H9 (cell line): Measurements from ENCODE around the gene ROCK1. TPM values are rescaled to one million over a fixed set of nuclear protein-coding genes. Genes with fewer than 3 reads are reported as not detected.

ENCODE experiments used
- DNase-seq: peaks from one replicate; pipeline ENCODE4 v3.0.0-alpha.2; 2017
- H2AFZ ChIP-seq: one replicate; pipeline ENCODE4 v1.6.1; 2013; ENCODE audit warnings: mild to moderate bottlenecking, low read length, control low read depth, moderate library complexity
- H2AK5ac ChIP-seq: 2 replicates; pipeline ENCODE4 v1.6.1; 2013; ENCODE audit warnings: low read length, control low read depth, mixed read lengths; ENCODE audit not compliant: insufficient read length
- H2BK120ac ChIP-seq: one replicate; pipeline ENCODE4 v1.6.1; 2013; ENCODE audit warnings: low read depth, mild to moderate bottlenecking, low read length, control low read depth, inconsistent platforms; ENCODE audit not compliant: poor library complexity, severe bottlenecking
- H2BK12ac ChIP-seq: 2 replicates; pipeline ENCODE4 v1.6.1; 2013; ENCODE audit warnings: low read length, control low read depth, mixed read lengths, low read depth; ENCODE audit not compliant: insufficient read length
- H2BK15ac ChIP-seq: 2 replicates; pipeline ENCODE4 v1.6.1; 2013; ENCODE audit warnings: low read depth, low read length, control low read depth
- H2BK20ac ChIP-seq: one replicate; pipeline ENCODE4 v1.6.1; 2013; ENCODE audit warnings: low read depth, mild to moderate bottlenecking, low read length, control low read depth, inconsistent platforms; ENCODE audit not compliant: poor library complexity, severe bottlenecking
- H2BK5ac ChIP-seq: 2 replicates; pipeline ENCODE4 v1.6.1; 2013; ENCODE audit warnings: low read length, control low read depth, mixed read lengths; ENCODE audit not compliant: insufficient read length
- H3K14ac ChIP-seq: 2 replicates; pipeline ENCODE4 v1.6.1; 2013; ENCODE audit warnings: low read length, control low read depth; ENCODE audit not compliant: insufficient read depth
- H3K18ac ChIP-seq: 2 replicates; pipeline ENCODE4 v1.6.1; 2013; ENCODE audit warnings: low read depth, mild to moderate bottlenecking, mixed read lengths, low read length, control low read depth; ENCODE audit not compliant: insufficient read length
- H3K23ac ChIP-seq: 2 replicates; pipeline ENCODE4 v1.6.1; 2013; ENCODE audit warnings: low read length, control low read depth, mixed read lengths, low read depth; ENCODE audit not compliant: insufficient read length
- H3K23me2 ChIP-seq: 2 replicates; pipeline ENCODE4 v1.6.1; 2013; ENCODE audit warnings: low read depth, mild to moderate bottlenecking, mixed read lengths, low read length, control low read depth; ENCODE audit not compliant: insufficient read length, poor library complexity, severe bottlenecking
- H3K27ac ChIP-seq: 2 replicates; pipeline ENCODE4 v1.5.1; 2013; ENCODE audit warnings: low read length, control low read depth, mixed read lengths, low read depth; ENCODE audit not compliant: insufficient read length
- H3K27me3 ChIP-seq: 2 replicates; pipeline ENCODE4 v1.6.1; 2013; ENCODE audit warnings: low read length, control low read depth, inconsistent platforms; ENCODE audit not compliant: insufficient read depth
- H3K4ac ChIP-seq: 2 replicates; pipeline ENCODE4 v1.6.1; 2013; ENCODE audit warnings: low read depth, mild to moderate bottlenecking, control low read depth, inconsistent platforms, low read length, moderate library complexity
- H3K4me1 ChIP-seq: 2 replicates; pipeline ENCODE4 v1.6.1; 2013; ENCODE audit warnings: low read length, control low read depth, inconsistent platforms; ENCODE audit not compliant: insufficient read depth
- H3K4me2 ChIP-seq: 2 replicates; pipeline ENCODE4 v1.6.1; 2013; ENCODE audit warnings: low read length, control low read depth, mixed read lengths; ENCODE audit not compliant: insufficient read length, insufficient read depth
- H3K56ac ChIP-seq: 2 replicates; pipeline ENCODE4 v1.6.1; 2013; ENCODE audit warnings: low read depth, mild to moderate bottlenecking, mixed read lengths, low read length, control low read depth; ENCODE audit not compliant: insufficient read length
- H3K79me1 ChIP-seq: 2 replicates; pipeline ENCODE4 v1.6.1; 2013; ENCODE audit warnings: low read depth, mild to moderate bottlenecking, moderate library complexity, low read length, control low read depth, inconsistent platforms; ENCODE audit not compliant: insufficient read depth, poor library complexity, severe bottlenecking
- H3K79me2 ChIP-seq: 2 replicates; pipeline ENCODE4 v1.6.1; 2013; ENCODE audit warnings: low read length, control low read depth, inconsistent platforms; ENCODE audit not compliant: insufficient read depth
- H3K9ac ChIP-seq: 2 replicates; pipeline ENCODE4 v1.6.1; 2013; ENCODE audit warnings: low read length, control low read depth, mixed read lengths; ENCODE audit not compliant: insufficient read length; ENCODE audit errors: extremely low read depth
- H3K9me3 ChIP-seq: one replicate; pipeline ENCODE4 v1.6.1; 2013; ENCODE audit warnings: low read depth, low read length, inconsistent platforms; ENCODE audit not compliant: control insufficient read depth
- H3T11ph ChIP-seq: one replicate; pipeline ENCODE4 v1.6.1; 2013; ENCODE audit warnings: mild to moderate bottlenecking, low read length, control low read depth, inconsistent platforms
- H4K20me1 ChIP-seq: one replicate; pipeline ENCODE4 v1.6.1; 2013; ENCODE audit not compliant: control insufficient read depth, insufficient read length, insufficient read depth
- H4K5ac ChIP-seq: 2 replicates; pipeline ENCODE4 v1.6.1; 2013; ENCODE audit warnings: low read depth, mild to moderate bottlenecking, mixed read lengths, low read length, control low read depth; ENCODE audit not compliant: insufficient read length
- H4K8ac ChIP-seq: replicated peaks from 2 replicates; pipeline ENCODE4 v1.6.1; 2013; ENCODE audit warnings: low read length, control low read depth, mixed read lengths, low read depth; ENCODE audit not compliant: insufficient read length
- H4K91ac ChIP-seq: 2 replicates; pipeline ENCODE4 v1.6.1; 2013; ENCODE audit warnings: low read depth, mild to moderate bottlenecking, moderate library complexity, mixed read lengths, low read length, control low read depth; ENCODE audit not compliant: insufficient read length
- H3K27ac Mint-ChIP-seq, 3 experiments: 2 replicates in 2 of 3; 3 replicates in 1 of 3; pipeline ENCODE4 v1.8.0; 2020 to 2021; ENCODE audit warnings: mixed read lengths in 3 of 3, mild to moderate bottlenecking in 1 of 3, moderate library complexity in 1 of 3
- H3K27me3 Mint-ChIP-seq: 2 replicates; pipeline ENCODE4 v1.8.0; 2021; ENCODE audit warnings: low read depth, mild to moderate bottlenecking, moderate library complexity, mixed read lengths
- H3K36me3 Mint-ChIP-seq, 3 experiments: 2 replicates in 2 of 3; 3 replicates in 1 of 3; pipeline ENCODE4 v1.8.0; 2020 to 2021; ENCODE audit warnings: low read depth in 3 of 3, mixed read lengths in 3 of 3; ENCODE audit not compliant: insufficient read depth in 1 of 3
- H3K4me1 Mint-ChIP-seq, 2 experiments: 2 replicates each; pipeline ENCODE4 v1.8.0; 2020; ENCODE audit warnings: mixed read lengths in 2 of 2
- H3K4me3 Mint-ChIP-seq, 2 experiments: 2 replicates in 1 of 2; 3 replicates in 1 of 2; pipeline ENCODE4 v1.8.0; 2020 to 2021; ENCODE audit warnings: mild to moderate bottlenecking in 2 of 2, mixed read lengths in 2 of 2, moderate library complexity in 1 of 2
- H3K9me3 Mint-ChIP-seq, 2 experiments: 2 replicates in 1 of 2; 3 replicates in 1 of 2; pipeline ENCODE4 v1.8.0; 2020; ENCODE audit warnings: mild to moderate bottlenecking in 2 of 2, mixed read lengths in 2 of 2, moderate library complexity in 1 of 2
- WGBS: extraction: QIAGEN DNeasy Blood & Tissue Kit; methylation state at CpG from one replicate; pipeline ENCODE4 v1.1.7; 2013; ENCODE audit warnings: missing lambda C conversion rate, low lambda C conversion rate, mixed read lengths; ENCODE audit not compliant: insufficient read length; ENCODE audit errors: extremely low coverage; 5-methylcytosine and 5-hydroxymethylcytosine counted together
- total RNA-seq: library from RNA; stranded (reverse); gene quantifications from 2 replicates; pipeline ENCODE4 v1.2.1, GENCODE V29; 2021
- TF ChIP-seq, protein P1 (sequence below): fragments of 200-600 bp; sonication (generic); conservative IDR thresholded peaks from 3 replicates; pipeline ENCODE4 v1.8.0; 2021; ENCODE audit warnings: antibody characterized with exemption, mild to moderate bottlenecking

Gene ROCK1
- total RNA-seq, 1 experiment from 2014 or later: 38.2 TPM

DNA sequence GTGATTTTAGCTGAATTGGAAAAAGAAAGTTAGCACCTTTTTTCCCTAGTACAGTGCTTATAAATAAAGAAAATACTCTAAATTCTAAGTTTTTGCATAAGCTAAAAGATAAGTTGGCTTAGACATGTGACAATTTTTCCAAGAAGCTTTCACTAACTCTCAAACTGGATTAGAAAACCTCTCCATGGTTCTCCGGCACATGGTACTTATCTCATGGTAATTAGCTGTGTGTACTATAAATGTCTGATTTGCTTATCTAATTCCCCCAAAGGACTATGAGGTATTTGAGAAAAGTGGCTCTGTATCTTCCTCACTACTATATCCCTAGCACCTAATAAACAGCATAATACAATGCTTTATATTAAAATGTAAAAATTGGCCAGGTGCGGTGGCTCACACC, 71.1 kb downstream of the ROCK1 start:
- Histone ChIP-seq H3K14ac (no peak overlapping the region), H3K27ac (no peak overlapping the region), H3K9ac (no peak overlapping the region), H2AFZ (no peak overlapping the region), H2BK120ac (no peak overlapping the region), H2BK5ac (no peak overlapping the region), H3K4me2 (no peak overlapping the region), H2BK12ac (no peak overlapping the region), H2BK20ac (no peak overlapping the region), H3K4ac (no peak overlapping the region), H3K79me2 (no peaks in the 10 kb centered on the region), H3T11ph (no peak overlapping the region), H3K23ac (no peak overlapping the region), H3K9me3 (no peaks in the 10 kb centered on the region), H3K79me1 (no peaks in the 10 kb centered on the region), H3K56ac (no peak overlapping the region), H4K20me1 (no peaks in the 10 kb centered on the region), H2AK5ac (no peak overlapping the region), H3K4me1 (no peaks in the 10 kb centered on the region), H3K18ac (no peak overlapping the region), H4K5ac (no peak overlapping the region), H3K27me3 (no peaks in the 10 kb centered on the region), H2BK15ac (no peak overlapping the region), H4K8ac (no peak overlapping the region), H3K23me2 (no peaks in the 10 kb centered on the region), H4K91ac (no peak overlapping the region)
- no peak overlapping the region for H3K27ac Mint-ChIP-seq
- no peaks in the 10 kb centered on the region for H3K27me3 Mint-ChIP-seq
- H3K36me3 Mint-ChIP-seq: peaks cover 0 to 10% (median 7%) of the 10 kb centered on the region in 3 experiments; a peak in 5 of 7 replicates
- WGBS: no CpG with 5 or more reads among the region's 2 CpGs
- H3K9me3 Mint-ChIP-seq: no peaks in the 10 kb centered on the region
- TF ChIP-seq, protein P1, sequence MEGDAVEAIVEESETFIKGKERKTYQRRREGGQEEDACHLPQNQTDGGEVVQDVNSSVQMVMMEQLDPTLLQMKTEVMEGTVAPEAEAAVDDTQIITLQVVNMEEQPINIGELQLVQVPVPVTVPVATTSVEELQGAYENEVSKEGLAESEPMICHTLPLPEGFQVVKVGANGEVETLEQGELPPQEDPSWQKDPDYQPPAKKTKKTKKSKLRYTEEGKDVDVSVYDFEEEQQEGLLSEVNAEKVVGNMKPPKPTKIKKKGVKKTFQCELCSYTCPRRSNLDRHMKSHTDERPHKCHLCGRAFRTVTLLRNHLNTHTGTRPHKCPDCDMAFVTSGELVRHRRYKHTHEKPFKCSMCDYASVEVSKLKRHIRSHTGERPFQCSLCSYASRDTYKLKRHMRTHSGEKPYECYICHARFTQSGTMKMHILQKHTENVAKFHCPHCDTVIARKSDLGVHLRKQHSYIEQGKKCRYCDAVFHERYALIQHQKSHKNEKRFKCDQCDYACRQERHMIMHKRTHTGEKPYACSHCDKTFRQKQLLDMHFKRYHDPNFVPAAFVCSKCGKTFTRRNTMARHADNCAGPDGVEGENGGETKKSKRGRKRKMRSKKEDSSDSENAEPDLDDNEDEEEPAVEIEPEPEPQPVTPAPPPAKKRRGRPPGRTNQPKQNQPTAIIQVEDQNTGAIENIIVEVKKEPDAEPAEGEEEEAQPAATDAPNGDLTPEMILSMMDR: no peak
- no peaks in the 10 kb centered on the region for H3K4me1 Mint-ChIP-seq
- no peak for DNase-seq
- no peak overlapping the region for H3K4me3 Mint-ChIP-seq
